HuH-7.5 (cell line): ENCODE measurements around the gene BHLHA9.

Source experiments
- DNase-seq: peaks from one replicate; pipeline ENCODE4 v3.0.0; 2011; ENCODE audit warnings: low spot score

The BHLHA9 gene

DNA sequence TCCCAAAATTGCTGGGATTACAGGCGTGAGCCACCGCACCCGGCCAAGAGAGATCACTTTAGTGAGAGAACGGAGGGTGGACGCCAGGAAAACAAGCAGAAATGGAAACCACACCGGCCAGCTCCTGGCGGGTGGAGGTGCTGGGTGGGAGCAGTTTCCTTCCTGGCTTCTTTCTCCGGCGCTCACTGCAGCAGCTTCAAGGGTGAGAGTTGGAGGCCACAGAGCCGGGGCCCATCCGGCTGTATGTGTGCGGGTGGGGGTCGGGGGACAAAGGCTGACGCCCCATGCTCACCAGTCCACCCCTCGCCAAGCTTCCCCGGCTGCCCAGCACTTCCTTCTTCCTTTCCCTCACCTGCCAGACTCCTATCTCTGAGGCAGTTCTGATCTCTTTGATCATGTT, 13.5 kb upstream of the BHLHA9 start:
- DNase-seq, result no peak

DNA sequence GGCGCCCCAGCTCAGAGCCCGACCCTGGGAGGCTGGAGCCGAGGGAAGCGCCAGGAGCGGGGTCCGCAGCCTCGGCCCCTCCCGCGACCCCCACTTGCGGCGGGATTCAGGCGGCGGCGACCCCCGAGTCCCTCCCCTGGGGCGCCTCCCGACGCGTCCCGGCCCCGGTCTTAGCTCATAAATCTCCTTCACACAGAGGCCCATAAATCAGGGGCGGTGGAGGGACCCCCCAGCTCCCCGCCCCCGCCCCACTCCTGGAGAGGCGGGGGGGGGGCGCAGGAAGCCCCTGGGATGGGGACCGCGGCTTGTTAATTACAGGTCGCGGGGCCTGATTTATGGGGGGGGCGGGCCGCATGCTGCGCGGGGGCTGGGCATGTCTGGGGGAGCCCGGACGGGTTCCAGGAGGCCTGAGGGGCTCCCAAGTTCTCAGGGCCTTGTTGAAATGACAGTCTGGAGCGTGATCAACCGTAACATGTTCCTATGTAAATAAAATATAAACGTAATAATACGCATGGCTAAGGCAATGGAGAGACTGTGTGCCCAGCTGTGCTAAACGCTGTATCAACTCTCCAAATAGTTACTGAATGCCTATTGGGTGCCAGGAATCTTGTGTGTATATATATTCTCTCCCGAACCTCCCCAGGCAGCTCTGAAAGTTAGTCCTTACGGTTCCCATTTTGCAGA, 10.0 kb upstream of the BHLHA9 start:
- DNase-seq, result no peak

DNA sequence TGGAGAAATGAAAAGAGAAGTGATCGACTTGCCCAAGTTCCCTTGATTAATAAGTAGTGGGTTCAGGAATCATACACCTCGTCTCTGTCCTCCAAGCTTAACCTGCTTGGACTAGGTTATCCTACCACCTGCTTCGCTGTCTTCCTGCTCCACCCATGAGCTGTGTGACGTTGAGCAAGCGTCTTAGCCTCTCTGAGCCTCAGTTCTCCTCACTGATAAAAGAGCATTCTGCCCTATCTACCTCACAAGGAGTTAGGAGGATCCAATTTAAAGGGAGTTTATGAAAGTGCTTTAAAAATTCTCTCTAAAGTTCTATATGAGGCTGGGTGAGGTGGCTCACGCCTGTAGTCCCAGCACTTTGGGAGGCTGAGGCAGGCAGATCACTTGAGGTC, 9.5 kb upstream of the BHLHA9 start:
- DNase-seq, result no peak

DNA sequence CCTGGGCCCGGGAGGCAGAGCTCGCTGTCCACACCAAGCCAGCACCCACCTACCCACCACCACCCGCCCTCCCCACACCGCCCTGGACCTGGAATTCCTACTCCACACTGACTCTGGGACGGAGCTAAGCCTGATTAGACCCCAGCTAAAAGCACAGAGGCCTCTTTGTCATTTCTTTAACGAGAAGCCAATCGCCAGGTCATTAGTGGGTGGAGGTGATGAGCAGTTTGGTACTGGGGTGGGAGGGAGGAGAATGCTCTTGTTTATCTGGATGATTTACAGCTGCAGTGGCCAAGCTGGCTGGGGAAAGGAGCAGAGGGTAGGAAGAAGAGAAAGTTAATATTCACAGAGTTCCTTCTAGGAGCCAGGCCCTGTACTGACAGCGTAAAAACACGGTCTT, 6.0 kb upstream of the BHLHA9 start:
- DNase-seq, result no peak

DNA sequence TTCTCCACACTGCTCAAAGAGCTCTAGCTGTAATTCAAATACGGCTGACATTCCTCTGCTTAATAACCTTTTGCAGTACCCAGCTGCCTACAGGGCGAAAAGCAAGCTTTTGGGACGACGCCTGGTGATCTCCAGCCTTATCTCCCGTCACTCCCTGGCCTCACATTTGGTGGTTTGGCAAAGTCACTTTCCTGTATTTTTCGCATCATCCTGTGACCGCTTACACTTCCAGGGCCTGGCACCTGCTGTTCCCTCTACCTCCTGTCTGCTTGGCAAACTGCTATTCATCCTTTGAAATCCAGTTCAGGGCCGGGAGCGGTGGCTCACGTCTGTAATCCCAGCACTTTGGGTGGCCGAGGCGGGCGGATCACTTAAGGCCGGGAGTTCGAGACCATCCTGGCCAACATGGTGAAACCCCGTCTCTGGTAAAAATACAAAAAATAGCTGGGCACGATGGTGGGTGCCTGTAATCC, 2.7 kb upstream of the BHLHA9 start:
- DNase-seq, result no peak

DNA sequence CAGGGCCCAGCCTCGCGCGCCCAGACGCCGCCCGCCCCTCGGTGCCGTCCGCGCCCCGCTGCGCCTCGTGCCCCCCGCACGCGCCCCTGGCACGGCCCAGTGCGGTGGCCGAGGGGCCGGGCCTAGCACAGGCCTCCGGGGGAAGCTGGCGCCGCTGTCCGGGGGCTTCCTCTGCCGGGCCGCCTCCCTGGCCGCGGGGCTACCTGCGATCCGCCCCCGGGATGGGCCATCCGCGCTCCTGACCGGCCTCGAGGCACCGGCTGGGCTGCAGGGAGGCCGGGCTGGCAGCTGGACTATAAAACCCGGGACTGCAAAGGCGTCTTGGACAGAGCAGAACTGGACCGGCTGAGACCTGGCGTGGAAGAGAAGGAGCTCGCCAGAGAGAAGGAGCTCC, 783 bp downstream of the BHLHA9 start:
- DNase-seq, result no peak

DNA sequence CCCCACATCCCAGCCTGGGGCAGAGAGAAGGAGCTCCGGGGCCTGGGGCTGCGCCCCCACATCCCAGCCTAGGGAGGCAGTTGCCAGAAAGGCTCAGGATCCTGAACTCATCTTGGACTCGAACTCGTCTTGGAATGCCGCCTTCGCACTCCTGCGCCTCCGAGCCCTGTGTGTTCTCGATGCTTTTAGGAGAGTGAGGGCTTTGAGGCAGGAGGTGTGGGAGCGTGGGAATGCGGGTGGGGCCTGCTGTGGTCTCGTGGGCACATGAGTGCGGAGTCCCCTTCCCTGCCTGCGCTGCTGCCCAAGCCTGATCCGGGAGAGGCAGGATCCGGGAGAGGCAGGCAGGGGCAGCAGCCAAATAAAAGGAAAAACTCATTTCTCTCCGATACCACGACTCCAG, 1.2 kb downstream of the BHLHA9 start:
- DNase-seq, result no peak

DNA sequence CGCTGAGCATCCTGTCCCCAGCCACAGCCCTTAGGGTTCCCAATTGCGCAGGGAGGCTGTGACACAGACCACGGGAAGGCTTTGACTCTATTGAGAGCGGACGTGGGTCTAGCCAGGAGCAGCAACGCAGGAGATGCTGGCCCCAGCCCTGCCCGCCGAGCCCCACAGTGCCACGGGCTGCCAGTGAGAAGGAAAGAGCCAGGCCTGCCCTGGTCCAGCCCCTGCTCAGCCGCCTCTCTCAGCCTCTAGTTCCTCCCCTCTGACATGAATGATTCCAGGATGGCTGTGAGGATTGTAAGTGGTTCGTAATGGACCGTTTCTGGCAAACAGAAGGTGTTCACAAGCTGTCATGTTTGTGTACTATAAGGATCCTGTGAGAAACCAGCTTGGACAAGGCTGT, 2.5 kb downstream of the BHLHA9 start:
- no peak for DNase-seq

DNA sequence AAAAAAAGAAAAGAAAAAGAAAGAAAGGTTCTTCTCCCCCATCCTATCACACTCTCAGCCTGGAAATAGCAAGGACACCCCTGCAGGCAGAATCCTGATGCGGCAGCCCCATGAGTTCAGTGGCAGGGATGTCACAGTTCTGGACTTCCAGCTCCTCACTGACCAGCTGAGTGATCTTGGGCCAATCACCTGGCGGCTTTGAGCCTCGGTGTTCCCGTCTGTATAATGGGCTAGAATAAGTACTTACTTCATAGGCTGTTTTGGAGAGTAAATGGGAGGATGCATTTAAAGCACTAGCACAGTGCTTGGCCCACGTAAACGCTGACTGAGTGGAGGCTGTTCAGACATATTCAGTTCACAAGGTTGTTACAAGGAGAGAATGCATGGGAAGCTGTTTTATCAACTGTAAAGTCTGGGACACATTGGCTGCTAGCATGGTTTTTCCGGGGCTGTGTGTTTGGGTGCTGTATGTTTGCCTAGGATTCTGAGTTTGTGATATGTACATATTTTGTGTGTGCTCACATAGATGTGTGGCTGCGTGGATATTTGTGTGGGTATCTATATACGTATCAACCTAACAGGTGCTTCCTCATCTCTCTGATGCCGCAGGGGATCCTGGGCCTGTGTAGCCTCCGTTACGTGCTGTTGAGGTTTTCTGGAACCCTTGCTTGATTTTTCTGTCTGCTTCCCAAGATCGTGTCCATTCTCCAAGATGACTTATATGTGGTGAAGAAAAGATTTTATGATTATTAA, 3.4 kb downstream of the BHLHA9 start:
- DNase-seq, result no peak

DNA sequence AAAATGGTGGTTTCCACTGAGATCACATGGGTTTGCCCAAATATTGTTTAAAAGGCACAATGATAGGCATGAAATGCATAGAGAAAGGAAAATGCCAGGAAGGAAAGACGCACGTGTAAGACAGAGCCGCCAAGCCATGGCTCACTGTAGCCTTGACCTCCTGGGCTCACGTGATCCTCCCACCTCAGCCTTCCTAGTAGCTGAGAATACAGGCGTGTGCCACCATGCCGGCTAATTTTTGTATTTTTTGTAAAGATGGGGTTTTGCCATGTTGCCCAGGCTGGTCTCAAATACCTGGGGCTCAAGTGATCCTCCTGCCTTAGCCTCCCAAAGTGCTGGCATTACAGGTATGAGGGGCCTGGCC, 4.0 kb downstream of the BHLHA9 start:
- no peak for DNase-seq

DNA sequence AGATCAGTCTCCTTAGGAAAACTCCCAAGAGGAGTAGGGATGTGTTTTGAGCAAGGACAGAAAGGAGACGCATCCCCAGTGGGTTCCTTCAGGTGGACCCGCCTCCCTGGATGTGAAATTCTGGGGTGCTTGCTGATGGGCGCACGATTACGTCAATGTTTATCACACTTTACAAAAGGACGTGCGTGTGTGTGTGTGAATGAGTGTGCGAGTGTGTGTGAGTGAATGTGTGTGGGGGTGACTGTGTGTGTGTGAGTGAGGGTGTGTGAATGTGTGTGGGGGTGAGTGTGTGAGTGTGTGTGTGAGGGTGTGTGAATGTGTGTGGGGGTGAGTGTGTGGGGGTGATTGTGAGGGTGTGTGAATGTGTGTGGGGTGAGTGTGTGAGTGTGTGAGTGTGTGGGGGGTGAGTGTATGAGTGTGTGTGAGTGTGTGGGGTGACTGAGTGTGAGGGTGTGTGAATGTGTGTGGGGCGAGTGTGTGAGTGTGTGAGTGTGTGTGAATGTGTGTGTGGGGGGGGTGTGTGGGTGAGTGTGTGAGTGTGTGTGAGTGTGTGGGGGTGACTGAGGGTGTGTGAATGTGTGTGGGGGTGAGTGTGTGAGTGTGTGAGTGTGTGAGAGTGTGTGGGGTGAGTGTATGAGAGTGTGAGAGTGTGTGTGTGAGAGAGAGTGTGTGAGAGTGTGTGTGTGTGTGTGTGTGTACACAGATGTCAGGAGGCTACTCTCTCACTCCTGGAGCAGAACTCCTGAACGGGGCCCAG, 5.1 kb downstream of the BHLHA9 start:
- no peak for DNase-seq

DNA sequence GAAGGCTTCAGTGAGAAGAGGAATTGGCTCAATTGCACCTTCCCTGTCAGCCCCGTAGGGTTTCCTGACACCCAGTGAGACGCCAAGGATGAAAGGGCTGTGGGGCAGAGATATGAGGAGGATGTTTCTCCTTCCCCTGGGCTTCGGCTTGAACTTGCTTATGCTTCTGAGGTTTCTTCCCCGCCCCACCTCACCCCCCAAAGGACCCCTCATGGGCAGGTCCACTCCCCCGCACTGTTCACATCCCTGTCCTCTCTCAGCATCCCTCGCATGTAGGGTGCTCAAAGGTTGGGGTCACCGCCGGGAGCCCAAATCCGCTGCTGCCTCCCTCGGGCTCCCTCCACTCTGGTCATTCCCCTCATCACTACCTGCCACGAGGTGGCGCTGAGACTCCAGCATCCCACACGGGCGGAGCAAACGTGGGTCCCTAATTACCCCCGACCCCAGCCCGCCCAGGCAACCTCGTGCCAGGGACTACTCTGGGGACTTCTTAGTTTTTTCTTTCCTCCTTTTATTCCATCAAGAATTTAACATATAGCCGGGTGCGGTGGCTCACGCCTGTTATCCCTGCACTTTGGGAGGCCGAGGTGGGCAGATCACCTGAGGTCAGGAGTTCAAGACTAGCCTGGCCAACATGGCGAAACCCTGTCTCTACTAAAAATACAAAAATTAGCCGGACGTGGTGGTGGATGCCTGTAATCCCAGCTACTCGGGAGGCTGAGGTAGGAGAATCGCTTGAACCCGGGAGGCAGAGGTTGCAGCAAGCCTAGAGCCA, 5.9 kb downstream of the BHLHA9 start:
- DNase-seq, result peak; percentile 59

DNA sequence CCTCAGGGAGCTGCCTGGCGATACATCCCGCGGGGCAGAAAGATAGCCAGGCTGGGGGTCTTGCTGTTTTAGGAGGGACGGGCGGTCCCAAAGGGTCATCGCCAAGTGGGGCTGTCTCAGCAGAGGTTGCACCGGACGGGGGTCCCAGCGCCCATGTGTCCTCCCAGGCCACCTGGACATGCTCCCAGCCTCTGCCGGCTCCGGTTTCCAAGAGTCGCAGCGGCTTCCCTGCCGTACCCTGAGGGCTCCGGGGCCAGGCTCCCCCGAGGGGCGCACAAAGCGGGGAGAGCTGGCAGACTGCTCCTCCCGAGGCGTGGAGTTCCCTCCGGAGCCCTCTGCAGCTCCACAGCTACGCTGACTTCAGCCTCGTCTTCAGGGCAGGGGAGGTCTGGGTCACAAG, 10.4 kb downstream of the BHLHA9 start:
- DNase-seq, result no peak

DNA sequence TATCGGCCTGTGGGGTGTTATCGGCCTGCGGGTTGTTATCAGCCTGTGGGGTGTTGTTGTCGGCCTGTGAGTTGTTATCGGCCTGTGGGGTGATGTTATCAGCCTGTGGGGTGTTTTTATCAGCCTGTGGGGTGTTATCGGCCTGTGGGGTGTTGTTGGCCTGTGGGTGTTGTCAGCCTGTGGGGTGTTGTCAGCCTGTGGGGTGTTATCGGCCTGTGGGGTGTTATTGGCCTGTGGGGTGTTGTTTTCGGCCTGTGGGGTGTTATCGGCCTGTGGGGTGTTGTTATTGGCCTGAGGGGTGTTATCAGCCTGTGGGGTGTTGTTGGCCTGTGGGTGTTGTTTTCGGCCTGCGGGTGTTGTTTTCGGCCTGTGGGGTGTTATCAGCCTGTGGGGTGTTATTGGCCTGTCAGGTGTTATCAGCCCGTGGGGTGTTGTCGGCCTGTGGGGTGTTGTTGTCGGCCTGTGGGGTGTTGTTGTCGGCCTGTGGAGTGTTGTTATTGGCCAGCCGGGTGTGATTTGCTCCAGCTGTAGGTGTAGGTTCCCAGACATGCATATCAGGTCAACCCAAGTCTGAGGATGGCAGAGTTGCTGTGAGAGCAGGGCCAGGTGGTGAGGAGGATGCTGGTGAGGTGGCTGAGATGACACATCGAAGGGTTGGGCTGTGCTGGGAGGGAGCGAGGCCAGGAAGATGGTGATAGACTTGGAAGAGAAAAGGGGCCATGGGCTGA, 16.3 kb downstream of the BHLHA9 start:
- DNase-seq, result no peak

DNA sequence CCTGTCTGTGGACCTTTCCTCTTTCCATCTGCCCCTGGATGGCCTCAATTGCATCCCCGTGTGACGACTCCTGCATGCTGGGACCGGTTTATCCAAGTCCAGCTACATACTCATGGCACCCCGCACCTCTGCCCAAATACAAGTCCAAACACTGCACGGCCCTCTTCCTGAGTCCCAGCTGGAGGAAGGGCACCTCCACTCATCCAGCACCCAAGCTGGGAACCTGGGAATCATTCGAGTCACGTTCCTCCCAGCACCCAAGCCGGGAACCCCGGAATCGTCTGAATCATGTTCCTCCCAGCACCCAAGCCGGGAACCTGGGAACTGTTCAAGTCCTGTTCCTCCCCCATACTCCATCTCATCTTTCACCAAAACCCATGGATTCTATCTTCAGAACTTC, 19.5 kb downstream of the BHLHA9 start:
- DNase-seq, result no peak

DNA sequence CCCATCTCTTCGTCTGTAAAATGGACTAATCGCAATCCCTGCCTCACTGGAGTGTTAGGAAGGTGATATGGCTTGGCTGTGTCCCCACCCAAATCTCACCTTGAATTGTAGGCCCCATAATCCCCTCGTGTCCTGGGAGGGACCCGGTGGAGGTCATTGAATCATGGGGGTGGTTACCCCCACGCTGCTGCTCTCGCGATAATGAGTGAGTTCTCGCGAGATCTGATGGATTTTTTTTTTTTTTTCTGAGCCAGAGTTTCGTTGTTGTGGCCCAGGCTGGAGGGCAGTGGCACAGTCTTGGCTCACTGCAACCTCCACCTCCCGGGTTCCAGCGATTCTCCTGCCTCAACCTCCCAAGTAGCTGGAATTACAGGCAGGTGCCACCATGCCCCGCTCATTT, 20.4 kb downstream of the BHLHA9 start:
- no peak for DNase-seq

DNA sequence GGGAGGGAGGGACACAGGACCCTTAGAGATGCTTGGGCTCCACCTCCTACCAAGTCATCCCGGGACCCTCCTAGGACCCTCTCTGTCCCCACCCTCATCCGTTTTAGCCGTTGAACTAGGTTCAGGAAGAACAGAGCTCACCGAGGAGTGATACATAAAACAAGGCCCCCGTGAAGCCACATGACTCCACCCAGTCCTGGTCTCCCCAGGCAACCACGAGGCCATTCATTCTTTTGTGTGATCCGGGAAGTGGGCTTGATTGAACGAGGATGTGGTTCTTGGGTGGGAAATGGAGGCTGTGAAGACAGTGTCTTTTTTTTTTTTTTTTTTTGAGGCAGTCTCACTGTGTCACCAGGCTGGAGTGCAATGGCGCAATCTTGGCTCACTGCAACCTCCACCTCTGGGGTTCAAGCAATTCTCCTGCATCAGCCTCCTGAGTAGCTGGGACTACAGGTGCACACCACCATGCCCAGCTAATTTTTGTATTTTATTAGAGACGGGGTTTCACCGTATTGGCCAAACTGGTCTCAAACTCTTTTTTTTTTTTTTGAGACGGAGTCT, 24.0 kb downstream of the BHLHA9 start:
- no peak for DNase-seq

DNA sequence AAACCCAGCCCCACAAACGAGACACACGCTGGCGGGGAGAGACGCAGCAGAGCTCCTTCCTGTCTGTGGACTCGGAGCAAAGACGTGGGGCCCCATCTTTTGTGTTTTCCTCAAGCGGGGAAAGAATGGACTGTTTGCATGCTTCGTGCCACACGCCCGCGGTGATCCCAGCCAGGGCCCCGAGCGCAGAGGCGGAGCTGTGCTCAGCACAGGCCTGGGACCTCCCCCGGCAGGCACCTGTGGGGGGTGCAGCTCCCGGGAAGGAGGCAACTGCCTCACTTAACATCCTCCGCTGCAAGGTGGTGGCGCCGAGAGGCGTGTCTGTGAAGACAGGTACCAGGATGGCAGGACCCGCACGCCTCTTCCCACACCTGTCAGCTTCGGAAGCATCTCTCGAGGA, 28.4 kb downstream of the BHLHA9 start:
- DNase-seq, result no peak

DNA sequence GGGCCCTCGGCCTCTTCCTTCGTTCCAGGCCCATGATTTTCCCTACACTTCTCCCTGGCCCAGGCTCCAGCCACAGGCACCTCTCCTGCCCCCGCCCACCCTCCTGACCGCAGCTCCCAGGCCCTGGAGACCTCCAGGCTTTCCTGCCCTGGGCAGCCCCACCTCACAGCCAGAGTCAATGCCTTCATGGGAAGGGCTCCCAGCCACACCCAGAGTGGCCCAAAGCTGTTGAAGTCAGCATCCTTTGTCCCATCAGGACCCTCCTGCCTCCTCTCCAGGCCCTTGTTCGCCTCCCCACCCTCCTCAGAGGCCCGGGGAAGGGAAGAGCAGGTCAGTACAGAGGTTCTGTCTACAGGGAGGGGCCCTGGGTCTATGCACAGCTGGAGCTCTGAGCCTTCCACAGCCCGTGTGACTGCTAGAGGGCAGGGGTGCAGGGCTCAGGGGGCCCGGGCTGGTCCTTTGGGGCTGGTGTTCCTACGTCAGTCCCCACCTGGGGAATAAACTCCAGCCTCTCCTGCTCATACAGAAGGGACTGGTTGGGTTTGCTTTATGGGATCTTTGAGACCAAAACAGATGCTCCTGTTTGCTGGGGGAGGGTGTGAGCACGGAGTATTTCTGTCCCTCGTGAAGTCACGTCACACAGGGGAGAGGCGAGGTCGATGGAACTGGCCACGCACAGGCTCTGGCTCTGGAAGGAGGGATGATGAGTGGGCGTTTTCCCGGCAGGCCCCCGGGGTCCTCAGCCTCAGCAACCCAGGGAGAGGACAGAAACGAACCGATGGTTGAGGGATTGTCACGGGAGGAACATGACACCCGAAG, 29.5 kb downstream of the BHLHA9 start:
- no peak for DNase-seq

DNA sequence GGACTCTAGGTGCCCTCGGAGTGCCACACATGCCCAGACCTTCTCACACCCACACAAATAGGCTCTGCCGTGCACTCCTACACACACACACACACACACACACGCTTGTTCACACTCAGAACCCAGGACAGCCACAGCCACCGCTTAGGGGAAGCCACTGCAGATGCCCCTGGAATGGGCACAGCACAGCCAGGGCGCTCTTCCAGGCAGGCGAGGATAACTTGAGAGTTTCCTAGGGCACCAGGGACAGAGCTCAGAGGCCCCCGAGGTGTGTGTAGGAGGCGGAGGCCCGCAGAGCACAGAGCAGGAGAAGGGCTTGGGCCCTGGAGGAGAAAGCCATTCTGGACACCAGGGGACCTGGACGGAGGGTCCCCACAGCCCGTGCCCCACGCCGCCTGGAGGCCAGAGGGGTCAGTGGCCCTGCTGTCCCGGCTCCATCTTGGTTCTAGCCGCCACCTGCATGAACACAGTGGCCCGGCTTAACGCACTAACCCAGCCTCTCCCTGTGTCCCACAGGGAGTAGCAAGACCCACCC, 30.2 kb downstream of the BHLHA9 start:
- no peak for DNase-seq
